GM13976 (cell line): ENCODE results near the gene RPGR.

Experiments used
- DNase-seq: peaks from one replicate; pipeline ENCODE4 v3.0.0; 2012; ENCODE audit warnings: low spot score
- CTCF ChIP-seq: IDR thresholded peaks from 2 replicates; pipeline ENCODE4 v1.5.1; 2012; ENCODE audit warnings: borderline replicate concordance, mild to moderate bottlenecking; ENCODE audit not compliant: insufficient read depth; ENCODE audit errors: extremely low read depth, missing control alignments, control extremely low read depth
- in situ Hi-C: fragments of 300-500 bp; cut with MboI; formaldehyde crosslinking; loops from one replicate; pipeline ENCODE4 v1.12.0; 2022; ENCODE audit warnings: low sequenced_read_pairs, mixed read lengths, inconsistent platforms; ENCODE audit not compliant: unreplicated experiment

The RPGR gene

GRCh38 chrX:38249965-38250364 lies 77.3 kb downstream of the RPGR start:
- in situ Hi-C loops = no loop called here
- DNase-seq = no peak
- no peak for TF ChIP-seq CTCF

- TF ChIP-seq CTCF = no peak
- in situ Hi-C loops = no loop called here
- no peak for DNase-seq
Observed at GRCh38 chrX:38247051-38247450, 80.3 kb downstream of the RPGR start.

GRCh38 chrX:38240541-38240940 lies 86.8 kb downstream of the RPGR start:
- in situ Hi-C loops = no loop called here
- no peak for DNase-seq
- TF ChIP-seq CTCF = no peak

GRCh38 chrX:38236901-38237615 lies 90.3 kb downstream of the RPGR start:
- in situ Hi-C loops = no loop called here
- TF ChIP-seq CTCF = no peak
- no peak for DNase-seq

GRCh38 chrX:38233891-38234667 lies 93.2 kb downstream of the RPGR start:
- no peak for TF ChIP-seq CTCF
- in situ Hi-C loops = no loop called here
- DNase-seq = no peak

- in situ Hi-C loops = no loop called here
- DNase-seq = no peak
- TF ChIP-seq CTCF = no peak
Observed at GRCh38 chrX:38232079-38232686, 95.1 kb downstream of the RPGR start.
